DOHH2 (cell line): Measurements from ENCODE around the gene KAT6B.

Source experiments
- H3F3A ChIP-seq: fragments of 200-600 bp; sonication (generic), shearing (Covaris generic); 2 replicates; pipeline ENCODE4 v1.6.0; 2016; ENCODE audit warnings: antibody characterized with exemption, mild to moderate bottlenecking; ENCODE audit not compliant: control insufficient read depth, insufficient read depth
- H3K27ac ChIP-seq: fragments of 200-600 bp; sonication (generic); 2 replicates; pipeline ENCODE4 v1.5.1; 2014; ENCODE audit warnings: low read depth, mild to moderate bottlenecking, low read length, moderate library complexity
- H3K27me3 ChIP-seq: fragments of 200-600 bp; sonication (generic); 2 replicates; pipeline ENCODE4 v1.6.1; 2014; ENCODE audit warnings: mild to moderate bottlenecking, low read length, mixed read lengths; ENCODE audit not compliant: control insufficient read depth
- H3K36me3 ChIP-seq: fragments of 200-600 bp; sonication (generic); 2 replicates; pipeline ENCODE4 v1.6.1; 2014; ENCODE audit warnings: mild to moderate bottlenecking, low read length, moderate library complexity, mixed read lengths; ENCODE audit not compliant: control insufficient read depth
- H3K4me1 ChIP-seq: fragments of 200-600 bp; sonication (generic); 2 replicates; pipeline ENCODE4 v1.6.1; 2014; ENCODE audit warnings: mild to moderate bottlenecking, low read length, mixed read lengths; ENCODE audit not compliant: control insufficient read depth
- H3K4me2 ChIP-seq: fragments of 200-600 bp; sonication (generic); 2 replicates; pipeline ENCODE4 v1.6.0; 2014; ENCODE audit warnings: mild to moderate bottlenecking, low read length, moderate library complexity
- H3K4me3 ChIP-seq: fragments of 200-600 bp; sonication (generic); 2 replicates; pipeline ENCODE4 v1.5.1; 2014; ENCODE audit warnings: mild to moderate bottlenecking, low read length, mixed read lengths
- H3K79me2 ChIP-seq: fragments of 200-600 bp; sonication (generic); 2 replicates; pipeline ENCODE4 v1.6.1; 2014; ENCODE audit warnings: mild to moderate bottlenecking, low read length, mixed read lengths; ENCODE audit not compliant: control insufficient read depth
- H3K9me2 ChIP-seq: fragments of 200-600 bp; sonication (generic); replicated peaks from 2 replicates; pipeline ENCODE4 v1.6.1; 2014; ENCODE audit warnings: mild to moderate bottlenecking, low read length, mixed read lengths; ENCODE audit not compliant: control insufficient read depth
- H3K9me3 ChIP-seq: fragments of 200-600 bp; sonication (generic); 2 replicates; pipeline ENCODE4 v1.6.1; 2014; ENCODE audit warnings: antibody characterized with exemption, low read length, mixed read lengths; ENCODE audit not compliant: control insufficient read depth, insufficient read depth
- H4K20me1 ChIP-seq: fragments of 200-600 bp; sonication (generic); 2 replicates; pipeline ENCODE4 v1.6.0; 2014; ENCODE audit warnings: low read depth, mild to moderate bottlenecking, antibody characterized with exemption, low read length, moderate library complexity; ENCODE audit not compliant: control insufficient read depth, insufficient read depth
- EZH2phosphoT487 ChIP-seq: fragments of 200-600 bp; sonication (generic); IDR thresholded peaks from 2 replicates; pipeline ENCODE4 v1.6.1; 2017; ENCODE audit warnings: borderline replicate concordance, mild to moderate bottlenecking, antibody characterized with exemption, low read length, moderate library complexity, mixed read lengths
- TF ChIP-seq, protein P1 (sequence below): fragments of 200-600 bp; sonication (generic); IDR thresholded peaks from one replicate; pipeline ENCODE4 v1.5.1; 2014; ENCODE audit warnings: antibody characterized with exemption, mild to moderate bottlenecking, low read depth, low read length; ENCODE audit not compliant: poor library complexity, severe bottlenecking

The KAT6B gene

GRCh38 chr10:75030371-75030770 is 204.0 kb downstream of the KAT6B start:
- no peaks in the 10 kb centered on the region for H3K9me3 ChIP-seq
- H3K36me3 ChIP-seq, result peaks cover 15% of the 10 kb centered on the region; the same call in 1 of the 2 replicates

DNA sequence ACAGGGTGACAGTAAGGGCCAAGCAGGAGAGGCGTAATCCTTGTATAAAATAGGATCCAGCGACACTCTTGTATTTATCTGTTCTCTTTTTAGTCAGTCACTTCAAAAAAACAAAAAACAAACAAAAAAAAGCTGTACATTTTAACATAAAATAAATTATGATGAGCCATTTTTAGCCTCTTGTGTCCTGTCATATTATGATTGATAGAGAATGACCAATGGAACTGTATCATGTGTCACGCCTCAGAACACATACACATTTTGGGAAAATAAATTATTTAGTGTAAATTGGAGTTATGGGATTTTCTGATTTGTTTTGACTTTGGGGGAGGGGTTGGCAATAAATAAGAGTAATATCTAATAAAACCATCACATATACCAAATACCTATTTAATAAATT is 205.7 kb downstream of the KAT6B start:
- Histone ChIP-seq H4K20me1 (no peaks in the 10 kb centered on the region), H3K4me2 (no peak overlapping the region), H3K4me3 (no peak overlapping the region), H3K9me2 (no peaks in the 10 kb centered on the region), H3K4me1 (0 out of 2 replicates have a peak, but pooled peaks cover 4% of the 10 kb centered on the region), H3K36me3 (peaks cover 10% of the 10 kb centered on the region; the same call in 1 of the 2 replicates), H3F3A (no peaks in the 10 kb centered on the region), H3K79me2 (no peaks in the 10 kb centered on the region), H3K27ac (no peak overlapping the region), H3K9me3 (no peaks in the 10 kb centered on the region), H3K27me3 (no peaks in the 10 kb centered on the region)
- TF ChIP-seq EZH2phosphoT487, result no peak
- TF ChIP-seq, protein P1, sequence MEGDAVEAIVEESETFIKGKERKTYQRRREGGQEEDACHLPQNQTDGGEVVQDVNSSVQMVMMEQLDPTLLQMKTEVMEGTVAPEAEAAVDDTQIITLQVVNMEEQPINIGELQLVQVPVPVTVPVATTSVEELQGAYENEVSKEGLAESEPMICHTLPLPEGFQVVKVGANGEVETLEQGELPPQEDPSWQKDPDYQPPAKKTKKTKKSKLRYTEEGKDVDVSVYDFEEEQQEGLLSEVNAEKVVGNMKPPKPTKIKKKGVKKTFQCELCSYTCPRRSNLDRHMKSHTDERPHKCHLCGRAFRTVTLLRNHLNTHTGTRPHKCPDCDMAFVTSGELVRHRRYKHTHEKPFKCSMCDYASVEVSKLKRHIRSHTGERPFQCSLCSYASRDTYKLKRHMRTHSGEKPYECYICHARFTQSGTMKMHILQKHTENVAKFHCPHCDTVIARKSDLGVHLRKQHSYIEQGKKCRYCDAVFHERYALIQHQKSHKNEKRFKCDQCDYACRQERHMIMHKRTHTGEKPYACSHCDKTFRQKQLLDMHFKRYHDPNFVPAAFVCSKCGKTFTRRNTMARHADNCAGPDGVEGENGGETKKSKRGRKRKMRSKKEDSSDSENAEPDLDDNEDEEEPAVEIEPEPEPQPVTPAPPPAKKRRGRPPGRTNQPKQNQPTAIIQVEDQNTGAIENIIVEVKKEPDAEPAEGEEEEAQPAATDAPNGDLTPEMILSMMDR, result no peak

More at GRCh38 chr10:75030371-75030770, 204.0 kb downstream of the KAT6B start:
- H3K79me2 ChIP-seq, result no peaks in the 10 kb centered on the region
- no peak overlapping the region for H3K4me3 ChIP-seq
- no peaks in the 10 kb centered on the region for H4K20me1 ChIP-seq
- TF ChIP-seq, protein P1, result no peak
- TF ChIP-seq EZH2phosphoT487, result no peak
- no peaks in the 10 kb centered on the region for H3K27me3 ChIP-seq
- H3K9me2 ChIP-seq, result no peaks in the 10 kb centered on the region
- 0 out of 2 replicates have a peak, but pooled peaks cover 4% of the 10 kb centered on the region for H3K4me1 ChIP-seq
- no peak overlapping the region for H3K27ac ChIP-seq
- no peak overlapping the region for H3K4me2 ChIP-seq
- H3F3A ChIP-seq, result no peaks in the 10 kb centered on the region

DNA sequence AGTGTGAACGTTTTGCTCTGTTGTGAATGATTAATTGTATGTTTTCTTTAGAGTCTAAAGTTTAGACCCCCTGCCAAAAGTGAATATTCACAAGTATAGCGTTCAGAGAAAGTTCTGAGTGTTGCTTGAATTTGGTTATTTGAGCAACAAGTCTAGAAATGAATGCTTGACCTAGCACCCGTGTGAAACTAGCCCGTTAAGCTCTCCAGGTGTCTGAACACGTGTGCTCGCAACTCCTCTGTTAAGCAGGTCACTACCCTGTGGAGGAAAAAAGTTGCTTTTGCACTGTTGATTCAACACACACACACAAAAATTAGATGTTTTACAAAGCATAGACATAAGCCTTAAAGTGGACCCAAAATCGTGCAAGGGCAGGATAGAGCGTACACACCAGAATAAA is 206.4 kb downstream of the KAT6B start:
- H3K36me3 ChIP-seq, result peaks cover 10% of the 10 kb centered on the region; the same call in 1 of the 2 replicates
- H3K79me2 ChIP-seq, result no peaks in the 10 kb centered on the region
- H3F3A ChIP-seq, result no peaks in the 10 kb centered on the region
- H3K4me2 ChIP-seq, result no peak overlapping the region
- TF ChIP-seq EZH2phosphoT487, result no peak
- no peak overlapping the region for H3K27ac ChIP-seq
- H3K27me3 ChIP-seq, result no peaks in the 10 kb centered on the region
- no peaks in the 10 kb centered on the region for H4K20me1 ChIP-seq
- H3K9me2 ChIP-seq, result no peaks in the 10 kb centered on the region
- 0 out of 2 replicates have a peak, but pooled peaks cover 4% of the 10 kb centered on the region for H3K4me1 ChIP-seq
- H3K4me3 ChIP-seq, result no peak overlapping the region
- H3K9me3 ChIP-seq, result no peaks in the 10 kb centered on the region

GRCh38 chr10:75033399-75034130 is 207.2 kb downstream of the KAT6B start:
- H4K20me1 ChIP-seq, result no peaks in the 10 kb centered on the region
- TF ChIP-seq EZH2phosphoT487, result no peak
- TF ChIP-seq, protein P1, result no peak
- no peaks in the 10 kb centered on the region for H3K79me2 ChIP-seq
- no peak overlapping the region for H3K4me2 ChIP-seq
- no peaks in the 10 kb centered on the region for H3K9me2 ChIP-seq
- H3K27ac ChIP-seq, result no peak overlapping the region
- no peaks in the 10 kb centered on the region for H3K9me3 ChIP-seq
- no peaks in the 10 kb centered on the region for H3F3A ChIP-seq
- H3K4me3 ChIP-seq, result no peak overlapping the region
- 0 out of 2 replicates have a peak, but pooled peaks cover 2% of the 10 kb centered on the region for H3K4me1 ChIP-seq
- H3K27me3 ChIP-seq, result no peaks in the 10 kb centered on the region
- H3K36me3 ChIP-seq, result peaks cover 10% of the 10 kb centered on the region; the same call in 1 of the 2 replicates
